HAP-1 (cell line): ENCODE data around the gene BRINP3.

Experiments used
- DNase-seq, 2 experiments: peaks; one replicate each; pipeline ENCODE4 v3.0.0-alpha.2; 2016 to 2020; ENCODE audit warnings: low spot score in 2 of 2
- H3K27me3 ChIP-seq: fragments of 250-450 bp; sonication (Bioruptor Pico); 2 replicates; pipeline ENCODE4 v1.5.1; 2020; ENCODE audit warnings: low read depth, mild to moderate bottlenecking, moderate library complexity
- H3K36me3 ChIP-seq: fragments of 250-450 bp; sonication (Bioruptor Pico); replicated peaks from 2 replicates; pipeline ENCODE4 v1.5.1; 2020; ENCODE audit warnings: mild to moderate bottlenecking
- H3K4me1 ChIP-seq: fragments of 250-450 bp; sonication (Bioruptor Pico); 2 replicates; pipeline ENCODE4 v1.5.1; 2020; ENCODE audit warnings: mild to moderate bottlenecking
- H3K4me3 ChIP-seq: fragments of 250-450 bp; sonication (Bioruptor Pico); 2 replicates; pipeline ENCODE4 v1.5.1; 2020; ENCODE audit warnings: mild to moderate bottlenecking, moderate library complexity
- H3K9me3 ChIP-seq: fragments of 250-450 bp; sonication (Bioruptor Pico); 2 replicates; pipeline ENCODE4 v1.5.1; 2020; ENCODE audit warnings: mild to moderate bottlenecking, moderate library complexity
- in situ Hi-C: fragments of 300-500 bp; cut with MboI; formaldehyde crosslinking; loops from 3 replicates; pipeline ENCODE4 v1.14.3; 2020; ENCODE audit warnings: low sequenced_read_pairs, inconsistent platforms, mixed read lengths

The BRINP3 gene

GRCh38 chr1:190259424-190259823 lies 218.2 kb downstream of the BRINP3 start:
- Histone ChIP-seq H3K36me3 (no peaks in the 10 kb centered on the region), H3K9me3 (no peaks in the 10 kb centered on the region), H3K4me3 (no peak overlapping the region), H3K4me1 (no peaks in the 10 kb centered on the region), H3K27me3 (no peaks in the 10 kb centered on the region)
- DNase-seq, result no peak
- in situ Hi-C loops, result no loop called here

GRCh38 chr1:190258003-190258402 lies 219.7 kb downstream of the BRINP3 start:
- Histone ChIP-seq H3K4me3 (no peak overlapping the region), H3K4me1 (no peaks in the 10 kb centered on the region), H3K36me3 (no peaks in the 10 kb centered on the region), H3K9me3 (no peaks in the 10 kb centered on the region), H3K27me3 (no peaks in the 10 kb centered on the region)
- DNase-seq, result no peak
- in situ Hi-C loops, result no loop called here

GRCh38 chr1:190252046-190252445 lies 225.6 kb downstream of the BRINP3 start:
- Histone ChIP-seq H3K9me3 (no peaks in the 10 kb centered on the region), H3K4me1 (no peaks in the 10 kb centered on the region), H3K27me3 (no peaks in the 10 kb centered on the region), H3K4me3 (no peak overlapping the region), H3K36me3 (no peaks in the 10 kb centered on the region)
- DNase-seq, result no peak
- in situ Hi-C loops, result no loop called here

- no peaks in the 10 kb centered on the region for H3K4me1 ChIP-seq
- in situ Hi-C loops, result no loop called here
- no peaks in the 10 kb centered on the region for H3K36me3 ChIP-seq
- H3K9me3 ChIP-seq, result no peaks in the 10 kb centered on the region
- no peak for DNase-seq
- H3K4me3 ChIP-seq, result no peak overlapping the region
- H3K27me3 ChIP-seq, result no peaks in the 10 kb centered on the region
Observed at GRCh38 chr1:190250368-190250767, 227.3 kb downstream of the BRINP3 start.

GRCh38 chr1:190244406-190244805 lies 233.3 kb downstream of the BRINP3 start:
- in situ Hi-C loops, result no loop called here
- no peaks in the 10 kb centered on the region for H3K27me3 ChIP-seq
- DNase-seq, result no peak

GRCh38 chr1:190243056-190243455 lies 234.6 kb downstream of the BRINP3 start:
- Histone ChIP-seq H3K4me1 (no peaks in the 10 kb centered on the region), H3K36me3 (no peaks in the 10 kb centered on the region), H3K4me3 (no peak overlapping the region), H3K27me3 (no peaks in the 10 kb centered on the region), H3K9me3 (no peaks in the 10 kb centered on the region)
- in situ Hi-C loops, result no loop called here
- no peak for DNase-seq

More at GRCh38 chr1:190244406-190244805, 233.3 kb downstream of the BRINP3 start:
- Histone ChIP-seq H3K4me1 (no peaks in the 10 kb centered on the region), H3K36me3 (no peaks in the 10 kb centered on the region), H3K4me3 (no peak overlapping the region), H3K9me3 (no peaks in the 10 kb centered on the region)

GRCh38 chr1:190226006-190226405 lies 251.7 kb downstream of the BRINP3 start:
- DNase-seq, result no peak
- Histone ChIP-seq H3K4me1 (no peaks in the 10 kb centered on the region), H3K27me3 (no peaks in the 10 kb centered on the region), H3K36me3 (no peaks in the 10 kb centered on the region), H3K4me3 (no peak overlapping the region), H3K9me3 (no peaks in the 10 kb centered on the region)
- in situ Hi-C loops, result no loop called here

- no peaks in the 10 kb centered on the region for H3K9me3 ChIP-seq
- H3K4me3 ChIP-seq, result no peak overlapping the region
- H3K36me3 ChIP-seq, result no peaks in the 10 kb centered on the region
- DNase-seq, result no peak
- in situ Hi-C loops, result no loop called here
- H3K4me1 ChIP-seq, result no peaks in the 10 kb centered on the region
- no peaks in the 10 kb centered on the region for H3K27me3 ChIP-seq
Observed at GRCh38 chr1:190212450-190212849, 265.2 kb downstream of the BRINP3 start.

GRCh38 chr1:190207733-190208132 lies 269.9 kb downstream of the BRINP3 start:
- Histone ChIP-seq H3K27me3 (no peaks in the 10 kb centered on the region), H3K36me3 (no peaks in the 10 kb centered on the region), H3K4me1 (no peaks in the 10 kb centered on the region), H3K4me3 (no peak overlapping the region), H3K9me3 (no peaks in the 10 kb centered on the region)
- in situ Hi-C loops, result no loop called here
- DNase-seq, result no peak

- Histone ChIP-seq H3K36me3 (no peaks in the 10 kb centered on the region), H3K4me1 (no peaks in the 10 kb centered on the region), H3K4me3 (no peak overlapping the region), H3K9me3 (no peaks in the 10 kb centered on the region), H3K27me3 (no peaks in the 10 kb centered on the region)
- in situ Hi-C loops, result no loop called here
- no peak for DNase-seq
Observed at GRCh38 chr1:190205713-190206112, 272.0 kb downstream of the BRINP3 start.

- no peaks in the 10 kb centered on the region for H3K36me3 ChIP-seq
- H3K9me3 ChIP-seq, result no peaks in the 10 kb centered on the region
- peaks cover 16% of the 10 kb centered on the region for H3K4me1 ChIP-seq
- no peak for DNase-seq
- in situ Hi-C loops, result no loop called here
- no peaks in the 10 kb centered on the region for H3K27me3 ChIP-seq
- no peak overlapping the region for H3K4me3 ChIP-seq
Observed at GRCh38 chr1:190196020-190196419, 281.6 kb downstream of the BRINP3 start.

GRCh38 chr1:190193508-190194115 lies 284.1 kb downstream of the BRINP3 start:
- peak in 1 of 2 experiments; percentile 81 for DNase-seq
- in situ Hi-C loops, result no loop called here
- H3K27me3 ChIP-seq, result no peaks in the 10 kb centered on the region
- H3K9me3 ChIP-seq, result no peaks in the 10 kb centered on the region
- peaks cover 16% of the 10 kb centered on the region for H3K4me1 ChIP-seq
- no peaks in the 10 kb centered on the region for H3K36me3 ChIP-seq
- H3K4me3 ChIP-seq, result no peak overlapping the region

- in situ Hi-C loops, result no loop called here
- no peak overlapping the region for H3K4me3 ChIP-seq
- H3K27me3 ChIP-seq, result no peaks in the 10 kb centered on the region
- H3K36me3 ChIP-seq, result no peaks in the 10 kb centered on the region
- peaks cover 16% of the 10 kb centered on the region for H3K4me1 ChIP-seq
- no peak for DNase-seq
- H3K9me3 ChIP-seq, result no peaks in the 10 kb centered on the region
Observed at GRCh38 chr1:190192627-190193026, 285.0 kb downstream of the BRINP3 start.

- in situ Hi-C loops, result no loop called here
- H3K27me3 ChIP-seq, result no peaks in the 10 kb centered on the region
- H3K36me3 ChIP-seq, result no peaks in the 10 kb centered on the region
- no peak for DNase-seq
- no peaks in the 10 kb centered on the region for H3K9me3 ChIP-seq
- H3K4me1 ChIP-seq, result no peaks in the 10 kb centered on the region
- H3K4me3 ChIP-seq, result no peak overlapping the region
Observed at GRCh38 chr1:190183588-190183987, 294.1 kb downstream of the BRINP3 start.

- no peak for DNase-seq
- no peaks in the 10 kb centered on the region for H3K27me3 ChIP-seq
- no peaks in the 10 kb centered on the region for H3K36me3 ChIP-seq
- H3K4me3 ChIP-seq, result no peak overlapping the region
- in situ Hi-C loops, result no loop called here
- H3K4me1 ChIP-seq, result no peaks in the 10 kb centered on the region
- H3K9me3 ChIP-seq, result no peaks in the 10 kb centered on the region
Observed at GRCh38 chr1:190179817-190180216, 297.8 kb downstream of the BRINP3 start.
